K562 (cell line): Measurements from ENCODE around the gene CHL1. TPM values are rescaled to one million over a fixed set of nuclear protein-coding genes. Genes with fewer than 3 reads are reported as not detected.

Source experiments
- ATAC-seq: fragments of 200-7000 bp; cut with Tn5 transposase; 3 replicates; pipeline ENCODE4 v1.9.1; 2020; ENCODE audit warnings: moderate library complexity
- BruUV-seq: library from RNA; stranded (reverse); fragments of 400-500 nt; replicated peaks from 2 replicates; lab custom pipeline; 2021; lab: Mats Ljungman, UMichigan
- CTCF ChIA-PET: fragments of 300-600 bp; formaldehyde crosslinking; extraction: SDS; loops from one replicate; lab custom pipeline; 2021; ENCODE audit warnings: low intra/inter-chr PET ratio; lab: Yijun Ruan, JAX
- POLR2A ChIA-PET: fragments of 300-600, 350-650 bp; sonication (Branson Sonifier 250); formaldehyde crosslinking; extraction: SDS; loops from one replicate; lab custom pipeline; 2021; ENCODE audit warnings: antibody characterized with exemption, inconsistent platforms; lab: Yijun Ruan, JAX
- DNase-seq, 4 experiments: peaks; one replicate each; pipeline versions ENCODE4 v3.0.0 to v3.0.0-alpha.2; 2011 to 2018; ENCODE audit warnings: low spot score in 3 of 4, mixed read lengths in 3 of 4; ENCODE audit errors: extremely low read depth in 1 of 4
- FAIRE-seq: peaks from 2 replicates; lab custom pipeline; 2011; peaks lifted over from hg19 to GRCh38; lab: Jason Lieb, UNC
- H2AFZ ChIP-seq: 2 replicates; pipeline ENCODE4 v1.6.0; 2011; ENCODE audit warnings: low read depth, low read length, control low read depth, inconsistent platforms
- H3K27ac ChIP-seq: fragments of 200-600 bp; 3 replicates; pipeline ENCODE4 v1.8.0; 2011; ENCODE audit warnings: low read depth, mild to moderate bottlenecking, control low read depth, inconsistent platforms, low read length, moderate library complexity, mixed read lengths; ENCODE audit errors: extremely low read depth
- H3K27me3 ChIP-seq, 2 experiments: fragments of 300-600 bp in 1 of 2; 2 replicates in 1 of 2; 3 replicates in 1 of 2; pipeline versions ENCODE4 v1.6.0 to v1.8.0; 2011; ENCODE audit warnings: inconsistent platforms in 2 of 2, low read length in 2 of 2, mild to moderate bottlenecking in 1 of 2, mixed read lengths in 1 of 2, moderate library complexity in 1 of 2; ENCODE audit not compliant: control insufficient read depth in 2 of 2, insufficient read depth in 2 of 2
- H3K36me3 ChIP-seq: fragments of 300-600 bp; 3 replicates; pipeline ENCODE4 v1.8.0; 2011; ENCODE audit warnings: mild to moderate bottlenecking, low read length, inconsistent platforms; ENCODE audit not compliant: control insufficient read depth, insufficient read depth
- H3K4me1 ChIP-seq, 2 experiments: fragments of 200-600 bp in 1 of 2; replicated peaks in 1 of 2; 2 replicates in 1 of 2; 3 replicates in 1 of 2; pipeline versions ENCODE4 v1.5.1 to v1.8.0; 2011; ENCODE audit warnings: inconsistent platforms in 2 of 2, low read length in 2 of 2, mild to moderate bottlenecking in 1 of 2, mixed read lengths in 1 of 2, moderate library complexity in 1 of 2; ENCODE audit not compliant: control insufficient read depth in 2 of 2, insufficient read depth in 2 of 2
- H3K4me2 ChIP-seq: 2 replicates; pipeline ENCODE4 v1.6.1; 2011; ENCODE audit warnings: low read length, control low read depth, inconsistent platforms, mixed read lengths; ENCODE audit not compliant: insufficient read depth
- H3K4me3 ChIP-seq: fragments of 200-600 bp; sonication (generic), shearing (Covaris generic); 2 replicates; pipeline ENCODE4 v1.5.1; 2016; ENCODE audit warnings: control low read depth, inconsistent platforms
- H3K79me2 ChIP-seq: fragments of 200-600 bp; 3 replicates; pipeline ENCODE4 v1.8.0; 2011; ENCODE audit warnings: low read length, inconsistent platforms; ENCODE audit not compliant: control insufficient read depth, insufficient read depth
- H3K9ac ChIP-seq, 2 experiments: 2 replicates each; pipeline versions ENCODE4 v1.6.0 to v1.6.1; 2011; ENCODE audit warnings: low read depth in 2 of 2, low read length in 2 of 2, control low read depth in 1 of 2, inconsistent platforms in 1 of 2, mild to moderate bottlenecking in 1 of 2, mixed read lengths in 1 of 2; ENCODE audit not compliant: insufficient read depth in 1 of 2
- H3K9me1 ChIP-seq: one replicate; pipeline ENCODE4 v1.6.0; 2011; ENCODE audit warnings: inconsistent platforms, mild to moderate bottlenecking, low read length, moderate library complexity; ENCODE audit not compliant: control insufficient read depth, insufficient read depth
- H3K9me3 ChIP-seq: replicated peaks from 2 replicates; pipeline ENCODE4 v1.5.1; 2011; ENCODE audit warnings: low read depth, low read length, inconsistent platforms; ENCODE audit not compliant: control insufficient read depth, insufficient read depth
- H4K20me1 ChIP-seq: replicated peaks from 2 replicates; pipeline ENCODE4 v1.6.1; 2011; ENCODE audit warnings: low read length, inconsistent platforms, mixed read lengths; ENCODE audit not compliant: control insufficient read depth, insufficient read depth
- CEBPG ChIP-seq, 3 experiments: fragments of 200-800 bp in 1 of 3; sonication (Bioruptor generic) in 1 of 3; sonication (generic) in 1 of 3; formaldehyde crosslinking in 1 of 3; IDR thresholded peaks in 2 of 3; conservative IDR thresholded peaks in 1 of 3; 2 replicates each; pipeline versions ENCODE4 v1.6.1 to v1.8.0; 2016 to 2022; ENCODE audit warnings: missing compliant biosample characterization in 2 of 3, missing genetic modification characterization in 2 of 3, mild to moderate bottlenecking in 1 of 3, missing genetic modification reagents in 1 of 3
- HNRNPK ChIP-seq: fragments of 200-400 bp; formaldehyde crosslinking; IDR thresholded peaks from one replicate; pipeline ENCODE4 v1.6.1; 2018; ENCODE audit warnings: mild to moderate bottlenecking, low read depth, low read length; ENCODE audit not compliant: poor library complexity, severe bottlenecking
- KAT2B ChIP-seq: IDR thresholded peaks from one replicate; pipeline ENCODE4 v1.6.1; 2012; ENCODE audit warnings: low read depth, mild to moderate bottlenecking, control low read depth, inconsistent platforms, low read length, moderate library complexity
- KLF10 ChIP-seq: fragments of 250-450 bp; sonication (Bioruptor Pico); IDR thresholded peaks from 2 replicates; pipeline ENCODE4 v1.6.1; 2021; ENCODE audit warnings: matching md5 sums
- L3MBTL2 ChIP-seq: fragments of 450-650 bp; IDR thresholded peaks from 2 replicates; pipeline ENCODE4 v1.6.1; 2016; ENCODE audit warnings: mild to moderate bottlenecking, moderate library complexity
- SMARCE1 ChIP-seq: fragments of 450-650 bp; IDR thresholded peaks from 2 replicates; pipeline ENCODE4 v1.7.1; 2016; ENCODE audit warnings: mild to moderate bottlenecking
- TRIM28 ChIP-seq: fragments of 450-650 bp; IDR thresholded peaks from 2 replicates; pipeline ENCODE4 v1.6.1; 2017
- WGBS: fragments of 100-300 bp; shearing (Covaris generic); methylation state at CpG from one replicate; pipeline ENCODE4 v1.1.6; 2016; ENCODE audit warnings: low coverage, mixed read lengths; ENCODE audit not compliant: insufficient coverage; ENCODE audit errors: missing lambda C conversion rate; 5-methylcytosine and 5-hydroxymethylcytosine counted together
- in situ Hi-C: fragments of 300-500 bp; cut with MboI; formaldehyde crosslinking; loops from 4 replicates; pipeline ENCODE4 v1.15.0; 2018; ENCODE audit warnings: inconsistent platforms, mixed read lengths
- intact Hi-C: fragments of 100-400 bp; cut with micrococcal nuclease; formaldehyde crosslinking; loops from 2 replicates; pipeline ENCODE4 v1.14.2; 2022
- polyA plus RNA-seq, 8 experiments: library from polyadenylated mRNA; depleted of rRNA in 4 of 8; stranded (reverse) in 5 of 8; unstranded in 3 of 8; fragments of >200 nt; fragmentation: Nextera tagmentation in 2 of 8; fragmentation: Illumina TruSeq in 1 of 8; extraction: Ambion mirVana in 2 of 8; extraction: Trizol in 1 of 8; gene quantifications; 2 replicates each; pipeline versions ENCODE4 v1.2.1 to v1.2.3, GENCODE V29; 2011 to 2014; ENCODE audit warnings: inconsistent platforms in 1 of 8, missing spikeins in 1 of 8
- total RNA-seq, 7 experiments: library from RNA; depleted of rRNA in 6 of 7; stranded (reverse); fragments of >200 nt in 6 of 7; fragmentation: Illumina TruSeq in 2 of 7; extraction: Trizol in 2 of 7; gene quantifications; 2 replicates each; pipeline versions ENCODE4 v1.2.1 to v1.2.3, GENCODE V29; 2011 to 2021; ENCODE audit warnings: low replicate concordance in 1 of 7
- TF ChIP-seq, protein P1 (sequence below): fragments of 250-450 bp; sonication (Bioruptor Pico); IDR thresholded peaks from 2 replicates; pipeline ENCODE4 v1.5.0; 2021; ENCODE audit warnings: mild to moderate bottlenecking, borderline replicate concordance

The CHL1 gene
- total and polyA plus RNA-seq, 9 of the 15 experiments (the other 6 are each of a cell fraction or from before 2014, with no cell fraction given), result 0.02 TPM; not detected in 8

- ChIA-PET CTCF (no interaction called here), POLR2A (no interaction called here)
- no peak overlapping the region for H3K4me3 ChIP-seq
- DNase-seq (no peak), FAIRE-seq (no peak), ATAC-seq (no peak)
- no peak overlapping the region for H3K27ac ChIP-seq
- no TSS peak for BruUV-seq
- H3K79me2 ChIP-seq, result no peaks in the 10 kb centered on the region
- no peaks in the 10 kb centered on the region for H3K9me1 ChIP-seq
- intact Hi-C loops (no loop called here), in situ Hi-C loops (no loop called here)
- H3K9ac ChIP-seq, result no peak overlapping the region
- H4K20me1 ChIP-seq, result no peaks in the 10 kb centered on the region
- H3K36me3 ChIP-seq, result no peaks in the 10 kb centered on the region
- no peak overlapping the region for H2AFZ ChIP-seq
- H3K9me3 ChIP-seq, result no peaks in the 10 kb centered on the region; the same call in 1 of the 2 replicates
- H3K4me2 ChIP-seq, result no peak overlapping the region
- H3K27me3 ChIP-seq, result no peaks in the 10 kb centered on the region
- H3K4me1 ChIP-seq, result no peaks in the 10 kb centered on the region
- TF ChIP-seq, protein P1, sequence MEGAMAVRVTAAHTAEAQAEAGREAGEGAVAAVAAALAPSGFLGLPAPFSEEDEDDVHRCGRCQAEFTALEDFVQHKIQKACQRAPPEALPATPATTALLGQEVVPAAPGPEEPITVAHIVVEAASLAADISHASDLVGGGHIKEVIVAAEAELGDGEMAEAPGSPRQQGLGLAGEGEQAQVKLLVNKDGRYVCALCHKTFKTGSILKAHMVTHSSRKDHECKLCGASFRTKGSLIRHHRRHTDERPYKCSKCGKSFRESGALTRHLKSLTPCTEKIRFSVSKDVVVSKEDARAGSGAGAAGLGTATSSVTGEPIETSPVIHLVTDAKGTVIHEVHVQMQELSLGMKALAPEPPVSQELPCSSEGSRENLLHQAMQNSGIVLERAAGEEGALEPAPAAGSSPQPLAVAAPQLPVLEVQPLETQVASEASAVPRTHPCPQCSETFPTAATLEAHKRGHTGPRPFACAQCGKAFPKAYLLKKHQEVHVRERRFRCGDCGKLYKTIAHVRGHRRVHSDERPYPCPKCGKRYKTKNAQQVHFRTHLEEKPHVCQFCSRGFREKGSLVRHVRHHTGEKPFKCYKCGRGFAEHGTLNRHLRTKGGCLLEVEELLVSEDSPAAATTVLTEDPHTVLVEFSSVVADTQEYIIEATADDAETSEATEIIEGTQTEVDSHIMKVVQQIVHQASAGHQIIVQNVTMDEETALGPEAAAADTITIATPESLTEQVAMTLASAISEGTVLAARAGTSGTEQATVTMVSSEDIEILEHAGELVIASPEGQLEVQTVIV (CRISPR knock-in tag), result no peak
- TF ChIP-seq CEBPG (CRISPR knock-in tag; IDR thresholded peaks at IDR 0.05) (no peak), CEBPG (tag; conservative IDR thresholded peaks at IDR 0.05 in 1 of 2, IDR thresholded peaks at IDR 0.05 in 1 of 2) (no peak), KAT2B (no peak), HNRNPK (no peak), TRIM28 (no peak), SMARCE1 (no peak), KLF10 (no peak), L3MBTL2 (no peak)
- WGBS, result 0% methylated on average over 2 of the region's 2 CpGs
Observed at GRCh38 chr3:332701-333100, 136.1 kb downstream of the CHL1 start.
